HG02642 (cell line): Measurements from ENCODE around the gene TBX21.
"Not testable (repeated sequence)": the region's sequence is repeated elsewhere in the genome, so short reads cannot be mapped to it uniquely, and the experiment has no call there.

Experiments used
- ATAC-seq: cut with Tn5 transposase; IDR thresholded peaks from one replicate; pipeline ENCODE4 v1.9.1; 2021; ENCODE audit warnings: mild to moderate bottlenecking; ENCODE audit not compliant: unreplicated experiment, poor library complexity

Gene TBX21

DNA sequence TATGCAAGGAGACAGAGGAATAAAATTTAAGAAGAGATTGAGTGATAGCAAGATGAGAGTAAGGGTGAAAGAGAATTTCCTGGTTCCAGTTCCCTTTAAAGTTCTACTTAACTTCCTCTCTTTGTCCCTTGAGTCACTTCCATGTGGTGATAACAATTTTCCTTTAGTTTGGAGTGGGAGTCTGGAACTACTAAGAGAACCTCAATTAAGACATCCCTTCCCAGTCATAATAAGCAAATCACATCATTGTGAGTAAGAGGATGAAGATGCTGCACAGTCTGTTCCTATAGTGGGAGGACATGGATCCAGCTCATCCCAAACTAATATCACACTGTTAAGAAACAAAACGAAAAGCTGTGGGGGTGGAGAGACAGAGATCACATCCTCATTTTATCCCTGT is 24.4 kb downstream of the TBX21 start:
- no peak for ATAC-seq

DNA sequence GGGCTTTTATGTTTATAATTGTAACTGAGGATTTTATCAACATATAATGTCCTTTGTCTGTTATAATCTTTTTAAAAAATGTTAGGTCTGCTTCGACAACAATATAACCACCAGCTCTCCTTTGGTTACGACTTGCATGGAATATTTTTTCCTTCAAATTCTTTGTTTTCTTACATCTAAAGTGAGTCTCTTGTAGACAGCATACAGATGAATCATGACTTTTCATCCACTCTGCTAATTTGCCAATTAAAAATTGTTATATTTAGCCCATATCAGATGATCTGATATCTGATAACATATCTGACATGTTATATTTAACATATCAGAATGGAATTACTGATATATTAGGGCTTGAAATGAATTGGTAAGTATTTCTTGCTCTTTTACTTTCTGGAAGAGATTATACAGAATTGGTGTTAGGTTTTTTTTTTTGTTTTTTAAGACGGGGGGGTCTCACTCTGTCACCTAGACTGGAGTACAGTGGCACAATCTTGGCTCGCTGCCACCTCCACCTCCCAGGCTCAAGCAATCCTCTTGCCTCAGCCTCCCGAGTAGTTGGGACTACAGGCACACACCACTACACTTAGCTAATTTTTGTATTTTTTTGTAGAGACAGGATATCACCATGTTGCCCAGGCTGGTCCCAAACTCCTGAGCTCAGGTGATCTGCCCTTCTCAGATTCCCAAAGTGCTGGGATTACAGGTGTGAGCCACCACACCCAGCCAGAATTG is 27.5 kb downstream of the TBX21 start:
- no peak for ATAC-seq

DNA sequence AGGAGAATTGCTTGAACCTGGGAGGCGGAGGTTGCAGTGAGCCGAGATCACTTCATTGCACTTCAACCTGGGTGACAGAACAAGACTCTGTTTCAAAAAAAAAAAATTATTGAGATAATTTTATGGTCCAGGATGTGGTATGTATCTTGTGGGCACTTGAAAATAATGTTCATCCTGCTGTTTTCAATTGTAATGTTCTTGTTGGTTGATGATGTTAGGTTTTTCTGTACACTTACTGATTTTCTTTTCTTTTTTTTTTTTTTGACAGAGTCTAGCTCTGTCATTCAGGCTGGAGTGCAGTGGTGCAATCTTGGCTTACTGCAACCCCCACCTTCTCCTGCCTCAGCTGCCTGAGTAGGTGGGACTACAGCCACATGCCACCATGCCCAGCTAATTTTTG is 29.7 kb downstream of the TBX21 start:
- ATAC-seq = no peak

DNA sequence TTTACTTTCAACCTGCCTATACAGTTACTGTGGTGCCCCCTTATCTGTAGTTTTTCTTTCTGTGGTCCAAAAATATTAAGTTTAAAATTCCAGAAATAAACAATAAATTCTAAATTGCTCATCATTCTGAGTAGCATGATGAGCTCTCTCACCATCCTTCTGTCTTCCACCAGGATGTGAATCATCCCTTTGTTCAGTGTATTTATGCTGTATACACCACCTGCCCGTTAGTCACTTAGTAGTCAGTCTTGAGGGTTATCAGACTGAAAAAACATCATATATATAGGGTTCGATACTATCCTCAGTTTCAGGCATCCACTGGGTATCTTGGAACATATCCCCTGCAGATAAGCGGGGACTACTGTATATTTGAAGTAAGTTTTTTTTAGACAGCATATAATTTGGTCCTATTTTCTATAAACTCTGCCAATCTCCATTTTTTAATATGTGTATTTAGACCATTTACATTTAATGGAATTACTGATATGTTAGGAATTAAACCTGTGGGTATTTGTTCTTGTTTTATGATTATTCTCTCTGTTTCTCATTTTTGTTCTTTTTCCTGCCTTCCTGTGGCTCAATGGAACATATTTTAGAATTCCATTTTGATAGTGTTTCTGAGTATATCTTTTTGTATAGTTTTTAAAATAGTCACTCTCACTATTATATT is 31.0 kb downstream of the TBX21 start:
- ATAC-seq = no peak

DNA sequence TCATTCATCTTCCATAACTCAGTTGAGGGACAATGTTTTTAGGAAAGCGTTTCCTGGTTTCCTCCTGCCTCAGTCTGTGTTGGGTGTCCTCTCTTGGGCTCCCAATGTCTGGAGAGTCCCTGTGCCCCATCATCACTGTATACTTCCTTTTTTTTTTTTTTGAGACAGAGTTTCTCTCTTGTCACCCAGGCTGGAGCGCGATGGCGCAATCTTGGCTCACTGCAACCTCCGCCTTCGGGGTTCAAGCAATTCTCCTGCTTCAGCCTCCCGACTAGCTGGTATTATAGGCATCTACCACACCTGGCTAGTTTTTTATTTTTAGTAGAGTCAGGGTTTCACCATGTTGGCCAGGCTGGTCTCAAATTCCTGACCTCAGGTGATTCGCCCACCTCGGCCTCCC is 40.6 kb downstream of the TBX21 start:
- ATAC-seq = not testable (repeated sequence)

DNA sequence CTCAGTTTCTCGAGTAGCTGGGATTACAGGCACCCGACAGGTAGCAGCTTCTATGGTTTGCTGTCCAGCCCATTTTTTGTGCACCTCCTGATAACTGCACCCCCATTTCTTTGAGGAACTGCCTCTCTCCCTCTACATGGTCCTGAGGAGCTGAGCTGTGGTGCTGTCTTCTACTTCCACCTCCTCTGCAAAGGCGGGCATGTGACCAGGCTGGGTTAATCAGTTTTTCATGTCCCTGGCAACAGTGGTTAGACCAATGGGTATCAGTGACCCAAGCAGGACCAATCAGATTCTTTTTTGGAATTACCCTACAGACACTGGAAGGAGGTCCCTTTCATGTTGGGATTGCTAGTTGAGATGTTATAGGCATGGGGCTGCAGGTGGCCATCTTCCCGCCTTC is 41.3 kb downstream of the TBX21 start:
- ATAC-seq = no peak

DNA sequence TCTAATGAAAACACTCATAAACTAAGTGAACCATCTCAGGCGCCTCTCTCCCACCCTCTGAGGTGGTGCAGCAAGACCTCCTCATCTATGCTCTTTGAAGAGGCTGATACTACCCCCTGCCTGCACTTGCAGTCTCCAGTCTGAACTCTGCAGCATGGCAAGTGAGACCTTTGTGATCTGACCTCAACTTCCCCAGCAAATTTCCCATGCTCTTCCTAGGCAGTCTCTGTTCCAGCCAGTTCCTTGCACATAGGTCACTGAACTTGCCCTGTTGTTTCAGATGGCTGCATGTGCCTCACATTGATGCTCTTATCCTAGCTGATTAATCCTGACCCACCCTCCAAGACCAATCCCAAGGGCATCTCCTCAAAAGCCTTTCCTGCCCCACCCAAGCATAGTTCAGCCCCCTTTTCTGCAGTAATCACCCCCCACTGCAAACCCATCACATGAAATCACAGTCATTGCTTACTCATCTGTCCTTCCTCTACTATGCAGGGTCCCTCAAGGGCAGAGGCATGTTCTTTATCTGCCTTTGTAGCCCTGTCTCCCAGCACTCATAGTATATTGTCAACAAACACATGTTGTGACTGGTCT is 42.0 kb downstream of the TBX21 start:
- no peak for ATAC-seq

DNA sequence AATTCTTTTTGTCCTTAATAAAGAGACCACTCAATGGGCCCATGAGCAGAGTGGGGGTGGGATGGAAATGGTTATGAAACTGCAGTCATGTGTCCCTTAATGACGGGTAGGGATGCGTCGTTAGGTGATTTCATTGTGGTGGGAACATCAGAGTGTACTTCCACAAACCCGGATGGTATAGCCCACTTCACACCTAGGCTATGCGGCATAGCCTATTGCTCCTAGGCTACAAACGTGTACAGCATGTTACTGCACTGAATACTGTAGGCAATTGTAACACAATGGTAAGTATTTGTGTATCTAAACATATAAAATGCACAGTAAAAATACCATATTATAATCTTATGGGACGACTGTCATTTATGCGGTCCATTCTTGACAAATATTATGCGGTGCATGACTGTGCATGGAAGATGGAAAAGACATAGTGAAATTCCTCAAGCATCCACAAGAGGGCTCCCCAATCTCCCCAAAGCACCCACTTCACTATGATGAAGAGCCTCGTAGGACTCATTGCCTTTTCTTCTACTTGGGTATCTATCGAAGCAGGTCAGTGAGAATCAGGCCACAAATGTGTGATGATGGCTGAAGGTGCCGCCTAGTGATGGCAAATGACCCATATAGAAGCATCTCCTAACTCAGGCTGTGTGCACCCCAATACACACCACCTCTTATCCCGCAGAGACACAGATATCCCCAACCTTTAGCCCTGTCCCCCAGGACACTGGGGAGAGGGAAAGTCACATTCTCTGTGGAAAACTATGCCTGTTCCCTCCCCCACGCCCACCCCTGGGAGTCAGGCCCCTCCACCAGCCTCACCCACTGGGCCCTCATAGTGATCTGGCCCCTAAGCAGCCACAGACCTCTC is 43.5 kb downstream of the TBX21 start:
- ATAC-seq = no peak

DNA sequence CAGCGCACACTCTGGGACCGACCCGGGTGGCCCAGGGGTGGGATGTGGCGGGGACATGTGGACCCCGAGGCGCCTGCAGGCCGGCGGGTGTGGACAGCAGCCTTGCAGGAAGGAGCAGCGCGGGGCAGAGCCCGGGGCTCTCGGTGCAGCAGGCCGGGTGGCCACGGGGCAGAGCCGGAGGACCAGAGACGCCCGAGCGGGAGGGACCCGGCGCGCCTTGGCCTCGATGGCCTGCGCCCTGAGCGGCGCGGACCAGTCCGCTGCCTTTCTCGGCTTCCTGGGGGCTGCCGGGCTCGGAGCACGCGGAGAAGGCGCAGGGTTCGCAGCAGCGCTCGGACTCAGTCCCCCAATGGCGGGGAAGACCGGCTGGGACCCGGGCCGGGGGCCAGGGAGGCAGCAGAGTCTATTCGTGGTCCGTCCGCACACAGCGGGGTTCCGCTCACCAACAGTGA is 45.2 kb downstream of the TBX21 start:
- no peak for ATAC-seq

DNA sequence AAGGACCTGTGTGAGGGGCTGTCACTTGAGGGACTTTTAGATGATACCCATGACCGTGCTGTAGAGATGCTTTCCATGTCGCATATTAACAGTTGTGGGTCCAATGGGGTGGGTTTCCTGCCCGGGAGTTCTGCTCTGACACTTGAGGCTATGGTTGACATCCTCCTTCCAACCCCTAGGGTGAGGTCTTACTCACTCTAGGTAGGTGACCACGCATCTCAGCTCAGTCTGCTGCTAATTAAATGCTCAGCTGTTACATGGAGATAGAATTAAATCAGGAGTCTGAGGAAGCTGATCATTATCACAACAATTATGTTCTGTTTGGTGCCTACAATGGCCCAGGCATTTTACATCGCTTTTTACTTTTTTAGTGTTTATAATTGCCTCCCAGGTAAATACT is 48.4 kb downstream of the TBX21 start:
- no peak for ATAC-seq

DNA sequence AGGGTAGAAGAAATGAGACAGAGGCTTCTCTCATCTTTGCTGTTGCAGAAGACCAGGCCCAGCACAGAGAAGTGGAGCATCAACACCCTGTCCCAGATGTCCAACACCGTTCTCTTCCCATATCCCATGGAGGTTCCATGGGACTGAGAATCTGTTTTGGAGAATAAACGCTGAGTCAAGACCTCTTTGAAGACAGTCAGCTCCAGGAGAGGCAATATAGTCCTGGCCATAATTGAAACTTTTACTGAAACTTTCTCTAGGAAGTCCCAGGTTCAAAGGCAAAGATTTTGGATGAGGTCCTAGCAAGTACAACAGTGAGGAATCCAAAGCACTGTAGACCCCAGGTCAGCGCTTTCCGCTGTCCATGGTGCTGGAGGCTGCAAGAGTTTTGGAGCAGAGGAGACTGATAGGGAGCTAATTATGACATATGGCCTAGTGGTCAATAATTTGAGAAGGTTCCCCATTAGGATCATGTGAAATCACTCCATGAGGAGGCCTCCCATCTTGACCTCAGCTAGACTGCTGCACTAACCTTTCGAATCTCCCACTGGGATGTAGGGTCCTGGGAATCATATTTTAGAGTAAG is 52.6 kb downstream of the TBX21 start:
- ATAC-seq = no peak

DNA sequence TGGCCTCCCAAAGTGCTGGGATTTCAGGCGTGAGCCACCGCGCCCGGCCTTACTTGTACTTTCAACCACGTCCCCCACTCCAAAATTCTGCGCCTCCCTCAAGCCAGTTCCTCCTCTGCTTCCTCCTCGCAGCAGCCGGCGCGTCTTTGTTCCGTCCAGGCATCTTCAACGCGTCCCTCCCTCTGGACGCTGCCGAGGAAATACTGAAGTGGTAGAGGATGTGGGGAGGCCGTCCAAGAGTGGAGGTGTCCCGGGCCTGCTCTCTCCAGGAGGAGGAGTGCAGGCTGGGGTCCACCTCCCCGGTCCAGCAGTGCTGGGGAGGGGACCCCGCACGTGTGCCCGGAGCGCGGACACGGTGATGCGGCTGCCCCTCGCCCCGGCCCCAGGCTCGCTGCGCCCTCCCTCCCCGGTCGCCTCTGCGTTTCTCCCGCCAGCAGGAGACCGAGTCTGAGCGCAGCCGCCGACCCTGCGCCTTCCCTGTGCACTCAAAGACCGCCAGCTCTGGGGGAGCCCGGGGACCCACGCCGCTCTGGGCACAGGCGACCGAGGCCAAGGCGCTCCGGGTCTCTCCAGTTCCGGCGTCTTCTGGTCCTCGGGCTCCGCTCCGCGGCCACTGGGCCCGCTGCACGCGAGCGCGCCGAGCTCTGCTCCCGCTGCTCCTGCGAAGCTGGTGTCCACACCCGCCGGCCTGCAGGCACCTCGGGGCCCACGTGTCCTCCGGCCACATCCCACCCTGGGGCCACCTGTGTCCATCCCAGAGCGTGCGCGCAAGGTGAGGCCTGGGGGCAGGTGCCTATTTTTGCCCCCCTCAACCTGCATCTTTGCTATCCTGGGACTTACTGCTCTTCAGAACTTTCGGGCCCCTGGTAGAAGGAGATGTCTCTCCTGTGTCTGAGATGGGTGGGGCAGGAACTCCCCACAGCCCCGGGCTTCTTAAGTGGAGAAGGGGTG is 56.9 kb downstream of the TBX21 start:
- no peak for ATAC-seq

DNA sequence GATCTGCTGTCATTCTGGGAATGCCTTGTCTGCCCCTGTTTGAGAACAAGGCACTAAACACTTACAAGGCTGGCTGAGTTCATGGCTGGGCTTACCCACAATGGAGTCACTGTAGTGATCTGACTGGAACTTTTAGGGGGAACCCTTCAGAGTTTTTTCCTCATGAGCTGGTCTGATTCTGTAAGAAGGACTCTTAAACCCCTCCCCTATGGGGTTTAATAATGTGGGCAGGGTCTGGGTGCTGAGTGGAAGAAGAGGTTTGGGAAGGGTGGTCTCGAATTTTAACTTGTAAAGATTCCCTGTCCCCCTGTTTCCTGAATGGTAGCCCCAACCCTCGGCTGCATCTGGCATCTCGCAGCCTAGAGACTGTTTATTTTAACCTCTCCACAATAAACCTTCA is 58.0 kb downstream of the TBX21 start:
- ATAC-seq = no peak

DNA sequence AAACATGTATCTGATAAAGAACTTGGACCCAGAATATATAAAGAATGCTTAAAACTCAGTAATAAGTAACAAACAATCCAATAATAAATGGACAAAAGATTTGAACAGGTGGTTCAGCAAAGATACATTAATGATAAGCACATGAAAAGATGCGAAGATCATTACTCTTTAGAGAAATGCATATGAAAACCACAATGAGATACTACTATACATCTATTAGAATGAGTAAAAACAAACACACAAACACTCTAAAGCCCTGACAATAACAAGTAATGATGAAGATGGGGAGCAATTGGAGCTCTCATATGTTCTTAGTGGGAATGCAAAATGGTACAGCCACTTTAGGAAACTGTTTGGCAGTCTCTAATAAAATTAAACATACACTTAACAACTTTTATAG is 59.4 kb downstream of the TBX21 start:
- no peak for ATAC-seq

DNA sequence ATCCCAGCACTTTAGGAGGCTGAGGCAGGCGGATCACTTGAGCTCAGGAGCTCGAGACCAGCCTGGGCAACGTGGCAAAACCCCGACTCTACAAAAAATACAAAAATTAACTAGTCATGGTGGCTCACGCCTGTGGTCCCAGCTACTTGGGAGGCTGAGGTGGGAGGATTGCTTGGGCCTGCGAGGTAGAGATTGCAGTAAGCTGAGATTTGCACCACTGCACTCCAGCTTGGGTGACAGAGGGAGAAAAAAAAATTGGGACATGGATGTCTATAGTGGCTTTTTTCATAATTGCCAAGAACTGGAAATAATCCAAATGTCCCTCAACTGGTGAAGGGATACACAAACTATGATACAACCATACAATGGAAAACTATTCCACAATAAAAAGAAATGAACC is 59.9 kb downstream of the TBX21 start:
- no peak for ATAC-seq
